NCI-H2196 (cell line): ENCODE results near the gene PRUNE2.
"Not testable (repeated sequence)": the region's sequence is repeated elsewhere in the genome, so short reads cannot be mapped to it uniquely, and the experiment has no call there.

ENCODE experiments used
- DNase-seq: peaks from one replicate; lab custom pipeline; 2025; ENCODE audit not compliant: unreplicated experiment; lab: John Stamatoyannopoulos, UW

PRUNE2 gene

GRCh38 chr9:76905791-76906646 is at the start of gene PRUNE2:
Gene PRUNE2, minus strand, starts transcription at chr9:76906114. Its CDS starts 151 bp downstream, at chr9:76905963.
- DNase-seq = peak; percentile 50

GRCh38 chr9:76955406-76955805 is 49.5 kb upstream of the PRUNE2 start:
- DNase-seq = not testable (repeated sequence)

GRCh38 chr9:76949865-76950264 is 44.0 kb upstream of the PRUNE2 start:
- DNase-seq = no peak

- DNase-seq = no peak
Measured at GRCh38 chr9:76944011-76944410, 38.1 kb upstream of the PRUNE2 start.

- no peak for DNase-seq
Measured at GRCh38 chr9:76943054-76943453, 37.1 kb upstream of the PRUNE2 start.

- no peak for DNase-seq
Measured at GRCh38 chr9:76932757-76933156, 26.8 kb upstream of the PRUNE2 start.

GRCh38 chr9:76932265-76932664 is 26.4 kb upstream of the PRUNE2 start:
- DNase-seq = no peak

GRCh38 chr9:76927540-76928240 is 21.8 kb upstream of the PRUNE2 start:
- no peak for DNase-seq

- DNase-seq = no peak
Measured at GRCh38 chr9:76926846-76927245, 20.9 kb upstream of the PRUNE2 start.

GRCh38 chr9:76926324-76926741 is 20.4 kb upstream of the PRUNE2 start:
- DNase-seq = no peak

- no peak for DNase-seq
Measured at GRCh38 chr9:76921165-76921564, 15.3 kb upstream of the PRUNE2 start.

GRCh38 chr9:76917299-76917698 is 11.4 kb upstream of the PRUNE2 start:
- no peak for DNase-seq

GRCh38 chr9:76916231-76916630 is 10.3 kb upstream of the PRUNE2 start:
- DNase-seq = no peak

GRCh38 chr9:76913467-76913866 is 7.6 kb upstream of the PRUNE2 start:
- no peak for DNase-seq

- no peak for DNase-seq
Measured at GRCh38 chr9:76912636-76913275, 6.8 kb upstream of the PRUNE2 start.

GRCh38 chr9:76911971-76912370 is 6.1 kb upstream of the PRUNE2 start:
- peak; percentile 34 for DNase-seq

GRCh38 chr9:76910861-76911260 is 4.9 kb upstream of the PRUNE2 start:
- DNase-seq = no peak

- no peak for DNase-seq
Measured at GRCh38 chr9:76906647-76906975, 697 bp upstream of the PRUNE2 start.

GRCh38 chr9:76904661-76905457 is 1.1 kb downstream of the PRUNE2 start:
- DNase-seq = no peak

- DNase-seq = no peak
Measured at GRCh38 chr9:76902395-76902794, 3.5 kb downstream of the PRUNE2 start.

GRCh38 chr9:76901801-76902200 is 4.1 kb downstream of the PRUNE2 start:
- DNase-seq = no peak
